ENCODE data around the gene MED12. TPM values are rescaled to one million over a fixed set of nuclear protein-coding genes. Genes with fewer than 3 reads are reported as not detected.

Gene MED12
- total RNA-seq, 1 experiment from 2014 or later, result 19.3 TPM

- DNase-seq (ENCODE audit: low read depth), result no peak
Measured at GRCh38 chrX:71107245-71107644, 11.2 kb upstream of the MED12 start.

- no peak for DNase-seq (ENCODE audit: low read depth)
Measured at GRCh38 chrX:71107762-71108360, 10.5 kb upstream of the MED12 start.

DNA sequence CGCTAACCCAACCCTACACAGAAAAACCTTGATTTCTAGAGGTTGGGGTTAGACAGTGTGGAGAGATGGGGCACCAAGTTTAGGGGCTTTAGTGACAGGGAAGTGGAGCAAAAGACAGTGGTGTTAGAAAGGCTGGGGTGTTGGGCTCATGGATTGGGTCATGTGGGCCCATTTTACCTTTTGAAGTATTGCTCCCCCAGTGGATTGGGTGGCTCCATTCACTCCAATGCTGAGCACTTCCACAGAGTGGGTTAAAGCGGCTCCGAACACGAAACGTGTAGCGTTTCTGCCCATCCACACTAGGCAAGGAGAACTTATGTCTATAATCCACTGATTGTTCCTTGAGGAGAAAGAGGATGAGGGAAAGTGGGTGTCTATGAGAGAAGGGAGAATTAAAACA lies 9.3 kb upstream of the MED12 start:
- DNase-seq (ENCODE audit: low read depth), result no peak

GRCh38 chrX:71111141-71111843 lies 7.1 kb upstream of the MED12 start, which contains the start of gene IL2RG:
Gene IL2RG (minus strand): TSS chrX:71111577. CDS start chrX:71111539, 38 bp downstream.
- no peak for DNase-seq (ENCODE audit: low read depth)

DNA sequence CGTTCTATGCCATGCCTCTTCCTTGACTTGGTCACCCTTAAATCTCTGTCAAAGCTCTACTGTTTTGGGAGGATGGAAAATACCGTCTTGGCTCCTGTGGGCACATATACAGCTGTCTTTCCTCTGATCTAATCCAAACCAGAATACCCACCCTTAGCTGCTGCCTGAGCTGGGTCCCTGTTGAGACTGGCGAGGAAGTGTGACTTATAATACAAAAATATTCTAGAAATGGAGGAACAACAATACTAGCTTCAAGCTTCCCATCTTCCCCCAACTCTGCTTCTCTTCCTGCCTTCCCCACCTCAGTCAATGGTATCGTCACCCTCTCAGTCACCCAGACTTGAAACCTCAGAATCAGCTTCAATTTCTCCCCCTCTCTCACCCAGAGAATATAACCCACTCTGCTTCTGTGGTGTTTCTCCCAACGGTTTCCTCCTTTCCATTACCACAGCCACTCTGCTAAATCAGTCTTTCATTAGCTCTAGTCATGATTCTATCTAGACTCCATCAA lies 6.4 kb upstream of the MED12 start:
- DNase-seq (ENCODE audit: low read depth), result no peak

- DNase-seq (ENCODE audit: low read depth), result no peak
Measured at GRCh38 chrX:71117358-71117757, 1.0 kb upstream of the MED12 start.

GRCh38 chrX:71118985-71119535 lies 664 bp downstream of the MED12 start:
- DNase-seq (ENCODE audit: low read depth), result peak; percentile 5

DNA sequence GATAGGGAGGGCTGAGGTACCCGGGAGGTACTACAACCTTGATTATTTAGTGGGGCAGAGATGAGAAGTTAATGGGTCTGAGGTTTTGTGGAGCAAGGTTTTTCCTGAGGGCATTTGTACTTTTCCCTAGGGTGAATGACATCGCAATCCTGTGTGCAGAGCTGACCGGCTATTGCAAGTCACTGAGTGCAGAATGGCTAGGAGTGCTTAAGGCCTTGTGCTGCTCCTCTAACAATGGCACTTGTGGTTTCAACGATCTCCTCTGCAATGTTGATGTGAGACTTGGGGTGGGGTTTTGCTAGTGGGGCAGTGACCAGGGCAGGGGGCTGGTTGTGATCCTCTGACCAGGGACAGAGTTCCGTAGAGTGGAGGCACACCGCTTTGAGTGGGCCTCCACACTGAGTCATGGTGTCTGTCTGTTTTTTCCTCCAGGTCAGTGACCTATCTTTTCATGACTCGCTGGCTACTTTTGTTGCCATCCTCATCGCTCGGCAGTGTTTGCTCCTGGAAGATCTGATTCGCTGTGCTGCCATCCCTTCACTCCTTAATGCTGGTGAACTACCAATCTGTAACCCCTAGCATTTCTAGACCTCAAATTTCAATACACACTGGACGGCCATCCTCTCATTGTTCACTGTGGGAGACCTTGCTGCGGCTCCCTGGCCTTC lies 9.9 kb downstream of the MED12 start:
- peak; percentile 41 for DNase-seq (ENCODE audit: low read depth)

GRCh38 chrX:71128915-71129765 lies 10.7 kb downstream of the MED12 start:
- peak; percentile 50 for DNase-seq (ENCODE audit: low read depth)

GRCh38 chrX:71131510-71131909 lies 13.1 kb downstream of the MED12 start:
- DNase-seq (ENCODE audit: low read depth), result no peak

DNA sequence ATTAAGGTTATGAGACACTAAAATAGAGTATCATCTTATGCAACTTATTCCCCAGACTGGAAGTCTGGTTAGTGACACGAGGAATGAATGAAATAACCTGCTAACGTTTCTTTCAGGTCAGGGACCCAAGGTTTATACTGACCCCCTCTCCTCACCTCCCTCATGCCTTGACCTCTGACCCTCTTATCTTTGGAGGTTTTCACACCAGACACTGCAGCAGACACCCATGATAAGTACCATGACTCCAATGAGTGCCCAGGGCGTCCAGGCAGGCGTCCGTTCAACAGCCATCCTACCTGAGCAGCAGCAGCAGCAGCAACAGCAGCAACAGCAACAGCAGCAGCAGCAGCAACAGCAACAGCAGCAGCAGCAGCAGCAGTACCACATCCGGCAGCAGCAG lies 22.0 kb downstream of the MED12 start:
- no peak for DNase-seq (ENCODE audit: low read depth)

DNA sequence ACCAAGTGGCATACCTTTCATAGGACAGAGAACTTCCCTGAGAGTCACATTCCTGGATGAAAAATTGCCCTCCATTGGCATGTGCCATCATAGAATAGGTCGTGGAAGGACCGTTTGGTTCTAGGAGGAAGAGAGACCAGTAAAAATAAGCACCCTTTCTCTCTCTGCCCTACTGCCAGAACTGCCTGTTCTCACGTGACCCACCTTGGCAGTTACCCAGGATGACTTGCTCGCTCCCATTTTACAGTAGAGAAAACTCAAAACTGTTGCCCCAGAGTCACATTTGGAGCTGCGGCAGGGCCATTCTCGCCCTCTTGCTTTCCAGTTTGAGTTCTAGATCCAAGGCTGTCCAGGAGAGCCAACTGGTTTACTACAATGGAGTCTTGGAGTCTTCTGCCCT lies 25.1 kb downstream of the MED12 start:
- no peak for DNase-seq (ENCODE audit: low read depth)

DNA sequence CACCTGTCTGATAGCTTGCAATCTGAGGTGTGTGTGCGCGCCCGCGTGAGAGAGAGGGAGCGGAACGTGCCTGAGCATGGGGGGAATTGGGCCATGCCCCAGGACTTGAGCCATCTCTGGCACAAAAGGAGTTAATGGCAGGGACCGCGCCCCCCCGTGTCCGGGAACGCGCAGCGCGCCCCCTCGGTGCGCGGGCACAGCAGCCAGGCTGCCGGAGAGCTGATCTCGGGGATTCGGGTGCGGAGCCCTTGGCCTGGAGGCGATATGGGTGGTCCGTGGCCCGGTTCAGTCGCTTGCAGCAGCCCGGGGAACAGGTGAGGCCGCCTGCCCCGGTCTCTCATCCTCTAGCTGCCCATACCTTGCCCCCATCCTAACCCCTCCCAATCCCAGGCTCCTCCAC lies 26.3 kb downstream of the MED12 start, which contains the start of gene NLGN3:
TSS of gene NLGN3 (plus strand) at position 191 of the 400 bp plus-strand sequence. CDS start 2,909 bp downstream, outside the sequence.
- DNase-seq (ENCODE audit: low read depth), result no peak

- no peak for DNase-seq (ENCODE audit: low read depth)
Measured at GRCh38 chrX:71147496-71148277, 29.3 kb downstream of the MED12 start.

- DNase-seq (ENCODE audit: low read depth), result no peak
Measured at GRCh38 chrX:71148278-71148663, 29.9 kb downstream of the MED12 start.

GRCh38 chrX:71151366-71151765 lies 33.0 kb downstream of the MED12 start:
- no peak for DNase-seq (ENCODE audit: low read depth)

DNA sequence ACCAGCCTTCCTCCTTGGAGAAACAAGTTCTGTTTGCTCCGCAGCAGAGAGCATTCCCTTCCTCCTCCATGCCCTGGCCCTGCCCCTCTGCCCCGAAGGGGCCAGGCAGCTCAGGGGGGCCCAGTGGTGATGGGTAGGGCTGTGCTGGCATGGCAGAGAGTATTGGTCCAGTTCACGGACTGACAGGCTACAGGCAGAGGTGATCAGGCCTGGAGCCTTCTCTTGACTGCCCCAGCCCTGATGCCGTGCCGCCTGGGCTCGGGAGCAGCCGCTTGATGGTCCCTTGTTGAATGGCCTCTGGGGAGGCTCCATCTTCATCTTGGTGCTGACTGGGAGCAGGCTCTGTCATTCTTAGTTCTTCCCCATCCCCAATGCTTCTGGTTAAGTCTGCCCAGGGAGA lies 35.8 kb downstream of the MED12 start:
- DNase-seq (ENCODE audit: low read depth), result no peak

DNA sequence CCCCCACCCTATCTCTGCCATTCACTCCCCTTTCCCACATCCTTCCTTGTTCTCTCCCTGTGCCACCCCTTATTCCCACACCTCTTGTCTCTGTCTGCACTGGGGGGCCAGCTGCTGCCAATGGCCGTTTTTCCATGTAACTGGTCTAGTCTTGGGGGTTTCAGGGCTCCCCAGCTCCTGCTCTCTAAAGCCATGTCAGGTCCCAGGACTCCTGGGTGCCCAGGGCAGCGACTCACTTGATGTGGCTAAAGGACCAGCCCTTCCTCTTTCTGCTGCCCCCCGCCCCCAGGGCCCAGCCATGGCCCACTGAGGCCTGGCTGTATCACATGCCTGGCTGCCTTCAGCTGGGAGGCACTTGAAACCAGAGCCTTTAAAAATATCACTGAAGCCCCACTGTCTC lies 36.2 kb downstream of the MED12 start:
- no peak for DNase-seq (ENCODE audit: low read depth)

DNA sequence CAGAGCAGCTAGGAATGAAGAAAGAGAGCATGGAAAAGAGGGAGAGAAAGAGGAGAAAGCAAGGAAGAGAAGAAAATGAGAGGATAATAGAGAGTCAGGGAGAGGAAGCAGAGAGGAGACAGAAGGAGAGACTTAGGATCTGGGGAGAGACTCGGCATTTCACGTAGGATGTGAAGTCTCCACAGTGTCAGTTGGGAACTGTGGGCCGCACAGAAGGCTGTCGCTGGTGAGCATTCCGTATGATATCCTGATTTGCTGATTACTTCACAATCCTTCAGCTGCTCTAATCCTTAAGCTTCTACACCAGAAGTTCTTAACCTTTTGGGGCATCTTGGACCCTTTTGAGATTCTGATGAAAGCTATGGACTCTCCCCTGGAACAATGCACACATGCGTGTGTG lies 40.2 kb downstream of the MED12 start:
- DNase-seq (ENCODE audit: low read depth), result no peak

DNA sequence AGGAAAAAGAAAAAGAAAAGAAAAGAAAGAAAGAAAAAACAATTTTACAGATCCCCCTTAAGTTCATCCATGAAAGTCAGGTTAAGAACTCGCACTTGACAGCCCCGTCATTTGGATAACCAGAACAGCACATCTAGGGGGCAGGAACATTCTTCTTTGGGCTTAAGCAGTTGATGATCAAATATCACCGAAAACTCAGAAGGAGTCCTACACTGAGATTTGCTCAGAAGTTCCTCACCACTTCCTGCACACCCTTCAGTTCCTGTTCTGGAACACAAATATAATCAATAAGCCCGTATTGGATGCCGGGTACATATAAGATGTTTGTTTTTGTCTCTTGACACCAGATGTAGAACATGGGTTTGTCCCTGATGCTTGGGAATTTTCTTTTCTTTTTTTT lies 40.9 kb downstream of the MED12 start:
- DNase-seq (ENCODE audit: low read depth), result no peak

DNA sequence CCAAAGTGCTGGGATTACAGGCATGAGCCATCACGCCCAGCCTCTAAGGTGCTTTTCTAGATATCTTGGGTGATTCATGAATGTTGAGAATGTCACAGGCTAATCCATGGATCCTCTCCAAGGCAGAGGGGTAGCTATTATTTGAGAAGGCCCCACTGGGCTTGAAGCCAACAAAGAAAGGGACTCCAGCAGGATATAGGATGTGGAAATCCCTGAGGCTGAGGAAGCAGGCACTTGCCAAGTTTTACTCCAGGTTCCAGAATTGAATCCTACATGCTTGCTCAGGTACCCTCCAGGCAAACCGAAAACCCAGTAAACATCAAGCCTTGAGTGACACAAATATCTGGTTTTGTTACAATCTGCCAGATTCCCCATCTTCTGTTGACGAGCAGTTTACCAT lies 42.1 kb downstream of the MED12 start:
- DNase-seq (ENCODE audit: low read depth), result no peak

Data from RPMI7951 (cell line).